Common myeloid progenitor, CD34-positive (primary cell): ENCODE data around the gene GTSE1.

ENCODE experiments used
- CTCF ChIA-PET: fragments of 350-600 bp; sonication (Branson Sonifier 250); formaldehyde crosslinking; loops from one replicate; lab custom pipeline; 2021; ENCODE audit warnings: antibody characterized with exemption; lab: Charles Lee
- POLR2A ChIA-PET: fragments of 350-600 bp; sonication (Branson Sonifier 250); formaldehyde crosslinking; loops from one replicate; lab custom pipeline; 2021; ENCODE audit warnings: antibody characterized with exemption; lab: Charles Lee
- DNase-seq, 3 donors: peaks; one replicate each; pipeline versions ENCODE4 v3.0.0 to v3.0.0-alpha.2; 2013
- H3K27ac ChIP-seq, 2 experiments: 1 replicate in 1 of 2; 2 replicates in 1 of 2; pipeline ENCODE4 v1.7.0; 2013; ENCODE audit warnings: inconsistent platforms in 2 of 2, low read length in 2 of 2, mild to moderate bottlenecking in 2 of 2, low read depth in 1 of 2, moderate library complexity in 1 of 2; ENCODE audit not compliant: severe bottlenecking in 2 of 2, insufficient read depth in 1 of 2, poor library complexity in 1 of 2
- H3K27me3 ChIP-seq, 5 experiments: replicated peaks in 2 of 5; 1 replicate in 3 of 5; 2 replicates in 2 of 5; pipeline versions ENCODE4 v1.6.1 to v1.7.0; 2013; ENCODE audit warnings: low read length in 4 of 5, mild to moderate bottlenecking in 2 of 5, moderate library complexity in 2 of 5, inconsistent platforms in 1 of 5; ENCODE audit not compliant: insufficient read depth in 5 of 5, control insufficient read depth in 4 of 5
- H3K36me3 ChIP-seq, 4 experiments: 1 replicate in 2 of 4; 2 replicates in 2 of 4; pipeline versions ENCODE4 v1.6.1 to v1.7.0; 2013; ENCODE audit warnings: low read length in 3 of 4, control low read depth in 1 of 4, mild to moderate bottlenecking in 1 of 4; ENCODE audit not compliant: control insufficient read depth in 4 of 4, insufficient read depth in 4 of 4
- H3K4me1 ChIP-seq, 4 experiments: 1 replicate in 3 of 4; 2 replicates in 1 of 4; pipeline versions ENCODE4 v1.6.1 to v1.7.1; 2013; ENCODE audit warnings: low read length in 3 of 4, mild to moderate bottlenecking in 3 of 4, control low read depth in 1 of 4, inconsistent platforms in 1 of 4, moderate library complexity in 1 of 4; ENCODE audit not compliant: control insufficient read depth in 4 of 4, insufficient read depth in 4 of 4; ENCODE audit errors: control extremely low read depth in 1 of 4
- H3K4me3 ChIP-seq, 7 experiments: 1 replicate in 4 of 7; 2 replicates in 3 of 7; pipeline versions ENCODE4 v1.5.1 to v1.7.0; 2013; ENCODE audit warnings: mild to moderate bottlenecking in 7 of 7, low read length in 6 of 7, moderate library complexity in 6 of 7, inconsistent platforms in 2 of 7, low read depth in 2 of 7, control low read depth in 1 of 7; ENCODE audit not compliant: insufficient read depth in 4 of 7, control insufficient read depth in 1 of 7; ENCODE audit errors: extremely low read depth in 1 of 7
- H3K9me3 ChIP-seq, 5 experiments: 1 replicate in 4 of 5; 2 replicates in 1 of 5; pipeline versions ENCODE4 v1.6.1 to v1.7.1; 2013; ENCODE audit warnings: low read length in 4 of 5, mild to moderate bottlenecking in 2 of 5, inconsistent platforms in 1 of 5, low read depth in 1 of 5, moderate library complexity in 1 of 5; ENCODE audit not compliant: control insufficient read depth in 4 of 5, insufficient read depth in 2 of 5; ENCODE audit errors: control extremely low read depth in 1 of 5
- WGBS: methylation state at CpG from one replicate; pipeline ENCODE4 v1.1.5; 2013; ENCODE audit not compliant: insufficient coverage; 5-methylcytosine and 5-hydroxymethylcytosine counted together

GTSE1 gene

DNA sequence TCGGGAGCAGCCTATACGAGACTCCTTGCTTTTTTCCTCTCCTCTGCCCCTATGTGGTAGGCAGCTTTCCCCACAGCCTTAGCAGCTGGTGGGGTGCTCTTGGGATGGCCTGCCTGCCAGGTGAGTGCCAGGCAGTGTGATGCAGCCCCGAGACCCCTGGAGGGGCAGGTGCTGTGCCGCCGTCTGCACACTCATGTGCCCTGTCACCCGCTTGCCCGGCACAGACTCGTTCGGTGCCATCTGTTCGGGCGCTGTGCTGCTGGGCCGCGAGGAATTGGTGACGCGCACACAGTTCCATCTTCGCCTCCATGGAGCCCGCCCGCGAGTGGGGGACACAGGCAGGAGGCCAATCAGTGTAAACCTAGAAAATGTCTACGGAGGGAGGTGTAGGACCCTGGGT is 54.0 kb downstream of the GTSE1 start:
- H3K27ac ChIP-seq: no peak overlapping the region
- POLR2A ChIA-PET: no interaction called here
- WGBS: 98% methylated on average over 20 of the region's 20 CpGs

DNA sequence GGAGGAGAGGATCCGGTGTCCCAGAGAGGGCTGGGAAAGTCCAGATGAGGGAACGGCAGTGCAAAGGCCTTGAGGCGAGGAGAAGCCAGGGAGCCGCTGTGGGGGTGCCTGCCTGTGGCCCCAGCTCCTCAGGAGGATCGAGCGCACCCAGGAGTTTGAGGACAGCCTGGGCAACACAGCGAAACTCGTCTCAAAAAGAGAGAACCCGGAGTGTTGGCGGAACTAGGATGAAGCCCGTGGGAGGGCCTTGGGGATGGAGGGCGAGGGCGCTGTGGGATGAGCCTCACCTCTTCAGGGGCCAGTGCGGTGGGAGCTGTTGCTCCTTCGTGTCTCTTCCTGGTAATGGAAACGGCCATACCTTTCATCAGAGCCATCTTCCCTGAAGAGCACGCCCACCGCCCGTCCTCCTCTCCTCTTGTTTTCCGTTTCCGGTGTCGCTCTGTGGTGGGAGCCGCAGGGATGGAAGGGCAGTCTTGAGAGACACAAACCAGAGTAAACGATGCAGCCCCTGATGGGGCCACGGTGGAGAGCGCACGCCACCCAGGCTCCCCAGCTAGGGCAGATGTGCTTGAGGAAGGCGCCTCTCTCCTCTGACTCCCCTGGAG is 54.6 kb downstream of the GTSE1 start:
- DNase-seq: no peak
- 96% methylated on average over 25 of the region's 28 CpGs for WGBS
- no peaks in the 10 kb centered on the region for H3K4me1 ChIP-seq
- H3K27me3 ChIP-seq: no peaks in the 10 kb centered on the region
- no peak overlapping the region for H3K4me3 ChIP-seq
- no peak overlapping the region for H3K27ac ChIP-seq
- POLR2A ChIA-PET: no interaction called here
- CTCF ChIA-PET: interaction anchor here (1.0 kb wide), 1 partner anchor 192 kb away, joined by 3 read pairs; no protein-coding TSS in a partner anchor
- H3K9me3 ChIP-seq: no peaks in the 10 kb centered on the region
- H3K36me3 ChIP-seq: peaks cover 19 to 96% (median 65%) of the 10 kb centered on the region in 4 experiments

More for the DNA sequence above, 54.0 kb downstream of the GTSE1 start:
- Histone ChIP-seq H3K4me3 (no peak overlapping the region), H3K4me1 (no peaks in the 10 kb centered on the region), H3K36me3 (peaks cover 19 to 96% (median 66%) of the 10 kb centered on the region in 4 experiments), H3K27me3 (no peaks in the 10 kb centered on the region), H3K9me3 (no peaks in the 10 kb centered on the region)
- DNase-seq: no peak
- CTCF ChIA-PET: no interaction called here

DNA sequence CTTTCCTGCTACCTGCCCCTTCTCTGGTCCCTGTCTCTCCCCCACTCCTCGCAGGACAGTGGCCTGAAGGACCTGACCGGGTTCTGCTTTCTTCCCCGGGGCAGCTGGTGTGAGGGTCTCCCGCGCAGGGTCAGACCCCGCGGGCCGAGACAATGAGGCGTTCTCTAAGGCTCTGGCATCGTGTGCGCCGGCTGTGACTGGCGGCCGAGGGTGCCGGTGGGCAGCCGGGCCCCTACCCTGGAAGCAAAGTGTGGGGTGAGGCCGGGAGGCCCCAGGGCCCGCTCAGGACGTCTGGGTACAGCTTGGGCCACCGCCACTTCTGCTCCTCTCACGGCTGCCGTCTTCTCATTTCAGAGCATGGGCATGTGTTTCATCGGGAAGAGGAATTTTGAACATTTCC is 55.1 kb downstream of the GTSE1 start:
- Histone ChIP-seq H3K27me3 (no peaks in the 10 kb centered on the region), H3K27ac (no peak overlapping the region), H3K4me3 (no peak overlapping the region), H3K36me3 (peaks cover 13 to 96% (median 63%) of the 10 kb centered on the region in 4 experiments), H3K4me1 (no peaks in the 10 kb centered on the region), H3K9me3 (no peaks in the 10 kb centered on the region)
- CTCF ChIA-PET: interaction anchor here (1.0 kb wide), 1 partner anchor 191 kb away, joined by 3 read pairs; no protein-coding TSS in a partner anchor
- DNase-seq: no peak
- 97% methylated on average over 23 of the region's 23 CpGs for WGBS
- POLR2A ChIA-PET: no interaction called here

DNA sequence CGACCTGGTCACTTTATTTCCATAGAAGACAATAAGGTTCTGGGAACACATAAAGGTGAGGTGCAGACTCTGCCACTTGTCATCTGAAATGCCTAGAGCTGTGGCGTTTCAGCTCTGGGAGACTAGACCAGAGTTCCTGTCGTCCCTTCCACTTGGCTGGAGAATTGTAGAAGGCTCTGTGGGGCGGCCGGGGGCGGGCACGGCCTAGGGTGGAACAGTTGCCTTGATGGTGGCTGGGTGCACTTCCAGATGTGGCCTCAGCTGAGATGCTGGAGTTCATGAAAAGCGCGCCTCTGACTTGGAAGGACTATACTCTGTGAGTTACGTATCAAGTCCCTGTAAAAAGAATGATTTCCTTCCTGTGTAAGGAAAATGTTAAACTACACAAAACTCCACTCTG is 55.6 kb downstream of the GTSE1 start:
- CTCF ChIA-PET: interaction anchor here (1.0 to 1.3 kb wide), 2 partner anchors 189 to 191 kb away, joined by 3 read pairs; no protein-coding TSS in a partner anchor
- Histone ChIP-seq H3K36me3 (peaks cover 11 to 96% (median 64%) of the 10 kb centered on the region in 4 experiments), H3K27ac (no peak overlapping the region), H3K4me1 (peaks cover 0 to under 1% (median 0%) of the 10 kb centered on the region in 4 experiments), H3K9me3 (no peaks in the 10 kb centered on the region), H3K27me3 (no peaks in the 10 kb centered on the region), H3K4me3 (no peak overlapping the region)
- 97% methylated on average over 9 of the region's 10 CpGs for WGBS
- no peak for DNase-seq
- POLR2A ChIA-PET: no interaction called here

DNA sequence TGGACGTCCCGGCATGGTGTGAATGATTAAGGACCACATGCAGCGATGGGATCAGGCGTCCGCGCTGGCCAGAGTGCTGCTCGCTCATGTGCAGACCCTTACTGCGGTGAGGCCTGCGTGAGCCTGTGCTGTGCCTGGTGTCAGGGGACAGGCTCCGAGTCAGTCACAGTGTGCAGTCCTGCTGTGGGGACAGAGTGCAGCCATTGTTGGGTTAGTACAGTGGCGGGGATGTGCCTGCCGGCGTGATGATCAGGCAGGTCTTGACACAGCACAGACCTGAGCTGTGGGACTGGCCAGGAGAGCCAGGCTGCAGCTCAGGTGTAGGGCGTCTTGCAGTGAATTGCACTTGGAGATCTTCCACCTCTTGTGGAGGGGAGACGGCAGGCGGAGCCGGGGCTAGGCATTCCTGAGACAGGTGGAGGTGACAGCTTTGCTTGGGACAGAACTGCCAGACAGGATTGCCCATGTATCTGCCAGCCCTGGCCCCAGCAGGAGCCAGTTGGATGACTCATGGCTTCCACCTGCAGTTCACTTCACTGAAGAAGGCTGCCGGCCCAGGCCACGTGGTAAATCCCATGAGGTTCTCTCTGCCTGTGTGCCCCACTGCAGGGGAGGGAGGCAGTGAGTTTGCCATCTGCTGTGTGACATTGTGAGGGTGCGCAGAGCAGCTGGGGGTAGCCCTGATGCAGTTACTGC is 56.2 kb downstream of the GTSE1 start:
- ChIA-PET CTCF (interaction anchor here (1.0 to 1.3 kb wide), 2 partner anchors 189 to 190 kb away, joined by 3 read pairs; no protein-coding TSS in a partner anchor), POLR2A (no interaction called here)
- Histone ChIP-seq H3K27ac (no peak overlapping the region), H3K4me3 (no peak overlapping the region), H3K36me3 (peaks cover 11 to 93% (median 61%) of the 10 kb centered on the region in 4 experiments), H3K9me3 (no peaks in the 10 kb centered on the region), H3K27me3 (no peaks in the 10 kb centered on the region), H3K4me1 (peaks cover 0 to 5% (median 2%) of the 10 kb centered on the region in 4 experiments)
- no peak for DNase-seq
- WGBS: 89% methylated on average over 11 of the region's 20 CpGs

DNA sequence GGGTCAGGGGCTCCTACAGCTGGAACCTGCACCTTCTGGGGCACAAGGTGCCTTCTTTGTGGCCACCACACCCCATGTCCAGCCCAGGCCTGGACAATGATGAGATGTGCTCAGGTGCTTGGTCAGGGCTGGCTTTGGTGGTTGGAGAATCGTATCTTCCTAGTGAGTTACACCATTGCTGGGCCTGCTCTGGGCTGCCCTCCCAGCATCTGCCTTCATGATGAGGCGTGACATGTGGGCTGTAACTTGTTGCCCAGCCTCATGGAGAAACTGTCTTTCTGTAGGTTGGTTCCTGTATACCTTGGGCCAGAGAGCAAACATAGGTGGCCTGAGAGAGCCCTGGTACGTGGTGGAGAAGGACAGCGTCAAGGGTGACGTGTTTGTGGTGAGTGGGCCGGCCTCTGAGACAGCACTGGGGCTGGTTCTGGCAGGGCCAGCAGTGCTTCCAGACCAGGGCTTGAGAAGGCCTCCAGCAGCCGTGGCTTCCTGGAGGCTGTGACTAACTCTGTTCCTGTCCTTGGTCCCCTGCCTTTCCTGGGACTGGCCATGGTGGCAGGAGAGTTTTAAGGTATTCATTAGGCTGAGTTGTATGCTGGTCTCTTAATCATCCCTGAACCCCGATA is 56.9 kb downstream of the GTSE1 start:
- no peak overlapping the region for H3K4me3 ChIP-seq
- H3K36me3 ChIP-seq: peaks cover 11 to 89% (median 57%) of the 10 kb centered on the region in 4 experiments
- CTCF ChIA-PET: interaction anchor here (1.3 to 3.3 kb wide), 2 partner anchors 188 kb away, joined by 3 to 31 read pairs; no protein-coding TSS in a partner anchor
- 96% methylated on average over 6 of the region's 8 CpGs for WGBS
- H3K27me3 ChIP-seq: no peaks in the 10 kb centered on the region
- DNase-seq: no peak
- H3K4me1 ChIP-seq: peaks cover 0 to 12% (median 4%) of the 10 kb centered on the region in 4 experiments
- H3K9me3 ChIP-seq: no peaks in the 10 kb centered on the region
- POLR2A ChIA-PET: no interaction called here
- H3K27ac ChIP-seq: no peak overlapping the region
